ENCODE results near the gene ZKSCAN1.

The ZKSCAN1 gene

GRCh38 chr7:100082978-100083377 is 67.6 kb downstream of the ZKSCAN1 start:
- no peak for DNase-seq

- no peak for DNase-seq
These were observed 70.1 kb downstream of the ZKSCAN1 start for GRCh38 chr7:100085515-100085914.

- DNase-seq = no peak
These were observed 71.8 kb downstream of the ZKSCAN1 start for GRCh38 chr7:100087055-100087750.

GRCh38 chr7:100088095-100088620 is 72.8 kb downstream of the ZKSCAN1 start:
- no peak for DNase-seq

GRCh38 chr7:100088621-100089457 is 73.4 kb downstream of the ZKSCAN1 start, which contains the start of gene COPS6:
Gene COPS6 (plus strand): TSS chr7:100088969. CDS start chr7:100088991, 22 bp downstream.
- DNase-seq = peak; percentile 64

GRCh38 chr7:100089458-100090196 is 74.2 kb downstream of the ZKSCAN1 start:
- no peak for DNase-seq

GRCh38 chr7:100090527-100091410 is 75.4 kb downstream of the ZKSCAN1 start:
- no peak for DNase-seq

Data from NCI-H1105 treated with DMSO at 0.1 percent for 48 hours (cell line).